K562 (cell line): ENCODE data around the gene SNRNP48. TPM values are rescaled to one million over a fixed set of nuclear protein-coding genes. Genes with fewer than 3 reads are reported as not detected.

Experiments
- ATAC-seq: fragments of 200-7000 bp; cut with Tn5 transposase; 3 replicates; pipeline ENCODE4 v1.9.1; 2020; ENCODE audit warnings: moderate library complexity
- BruUV-seq: library from RNA; stranded (reverse); fragments of 400-500 nt; replicated peaks from 2 replicates; lab custom pipeline; 2021; lab: Mats Ljungman, UMichigan
- CTCF ChIA-PET: fragments of 300-600 bp; formaldehyde crosslinking; extraction: SDS; loops from one replicate; lab custom pipeline; 2021; ENCODE audit warnings: low intra/inter-chr PET ratio; lab: Yijun Ruan, JAX
- POLR2A ChIA-PET: fragments of 300-600, 350-650 bp; sonication (Branson Sonifier 250); formaldehyde crosslinking; extraction: SDS; loops from one replicate; lab custom pipeline; 2021; ENCODE audit warnings: antibody characterized with exemption, inconsistent platforms; lab: Yijun Ruan, JAX
- DNase-seq, 4 experiments: peaks; one replicate each; pipeline versions ENCODE4 v3.0.0 to v3.0.0-alpha.2; 2011 to 2018; ENCODE audit warnings: low spot score in 3 of 4, mixed read lengths in 3 of 4; ENCODE audit errors: extremely low read depth in 1 of 4
- FAIRE-seq: peaks from 2 replicates; lab custom pipeline; 2011; peaks lifted over from hg19 to GRCh38; lab: Jason Lieb, UNC
- H2AFZ ChIP-seq: 2 replicates; pipeline ENCODE4 v1.6.0; 2011; ENCODE audit warnings: low read depth, low read length, control low read depth, inconsistent platforms
- H3K27ac ChIP-seq: fragments of 200-600 bp; 3 replicates; pipeline ENCODE4 v1.8.0; 2011; ENCODE audit warnings: low read depth, mild to moderate bottlenecking, control low read depth, inconsistent platforms, low read length, moderate library complexity, mixed read lengths; ENCODE audit errors: extremely low read depth
- H3K27me3 ChIP-seq, 2 experiments: fragments of 300-600 bp in 1 of 2; 2 replicates in 1 of 2; 3 replicates in 1 of 2; pipeline versions ENCODE4 v1.6.0 to v1.8.0; 2011; ENCODE audit warnings: inconsistent platforms in 2 of 2, low read length in 2 of 2, mild to moderate bottlenecking in 1 of 2, mixed read lengths in 1 of 2, moderate library complexity in 1 of 2; ENCODE audit not compliant: control insufficient read depth in 2 of 2, insufficient read depth in 2 of 2
- H3K36me3 ChIP-seq: fragments of 300-600 bp; 3 replicates; pipeline ENCODE4 v1.8.0; 2011; ENCODE audit warnings: mild to moderate bottlenecking, low read length, inconsistent platforms; ENCODE audit not compliant: control insufficient read depth, insufficient read depth
- H3K4me1 ChIP-seq, 2 experiments: fragments of 200-600 bp in 1 of 2; replicated peaks in 1 of 2; 2 replicates in 1 of 2; 3 replicates in 1 of 2; pipeline versions ENCODE4 v1.5.1 to v1.8.0; 2011; ENCODE audit warnings: inconsistent platforms in 2 of 2, low read length in 2 of 2, mild to moderate bottlenecking in 1 of 2, mixed read lengths in 1 of 2, moderate library complexity in 1 of 2; ENCODE audit not compliant: control insufficient read depth in 2 of 2, insufficient read depth in 2 of 2
- H3K4me2 ChIP-seq: 2 replicates; pipeline ENCODE4 v1.6.1; 2011; ENCODE audit warnings: low read length, control low read depth, inconsistent platforms, mixed read lengths; ENCODE audit not compliant: insufficient read depth
- H3K4me3 ChIP-seq: fragments of 200-600 bp; sonication (generic), shearing (Covaris generic); 2 replicates; pipeline ENCODE4 v1.5.1; 2016; ENCODE audit warnings: control low read depth, inconsistent platforms
- H3K79me2 ChIP-seq: fragments of 200-600 bp; 3 replicates; pipeline ENCODE4 v1.8.0; 2011; ENCODE audit warnings: low read length, inconsistent platforms; ENCODE audit not compliant: control insufficient read depth, insufficient read depth
- H3K9ac ChIP-seq, 2 experiments: 2 replicates each; pipeline versions ENCODE4 v1.6.0 to v1.6.1; 2011; ENCODE audit warnings: low read depth in 2 of 2, low read length in 2 of 2, control low read depth in 1 of 2, inconsistent platforms in 1 of 2, mild to moderate bottlenecking in 1 of 2, mixed read lengths in 1 of 2; ENCODE audit not compliant: insufficient read depth in 1 of 2
- H3K9me1 ChIP-seq: one replicate; pipeline ENCODE4 v1.6.0; 2011; ENCODE audit warnings: inconsistent platforms, mild to moderate bottlenecking, low read length, moderate library complexity; ENCODE audit not compliant: control insufficient read depth, insufficient read depth
- H3K9me3 ChIP-seq: replicated peaks from 2 replicates; pipeline ENCODE4 v1.5.1; 2011; ENCODE audit warnings: low read depth, low read length, inconsistent platforms; ENCODE audit not compliant: control insufficient read depth, insufficient read depth
- H4K20me1 ChIP-seq: replicated peaks from 2 replicates; pipeline ENCODE4 v1.6.1; 2011; ENCODE audit warnings: low read length, inconsistent platforms, mixed read lengths; ENCODE audit not compliant: control insufficient read depth, insufficient read depth
- BACH1 ChIP-seq: fragments of 200-800 bp; sonication (Bioruptor generic); IDR thresholded peaks from 2 replicates; pipeline ENCODE4 v1.6.1; 2016; ENCODE audit warnings: missing genetic modification characterization, missing compliant biosample characterization
- BCOR ChIP-seq: fragments of 450-650 bp; IDR thresholded peaks from 2 replicates; pipeline ENCODE4 v1.6.1; 2016
- ETV1 ChIP-seq: fragments of 450-650 bp; conservative IDR thresholded peaks from 2 replicates; pipeline ENCODE4 v1.6.1; 2016; ENCODE audit warnings: missing genetic modification characterization, control low read depth, low read depth, missing compliant biosample characterization
- ZKSCAN1 ChIP-seq: fragments of 150-350 bp; IDR thresholded peaks from 2 replicates; pipeline ENCODE4 v1.6.1; 2016; ENCODE audit warnings: low read depth, low read length
- ZNF140 ChIP-seq: fragments of 250-450 bp; sonication (Bioruptor Pico); IDR thresholded peaks from 2 replicates; pipeline ENCODE4 v1.8.0; 2021; ENCODE audit warnings: moderate library complexity, mild to moderate bottlenecking, inconsistent platforms
- ZNF431 ChIP-seq: sonication (generic); formaldehyde crosslinking; IDR thresholded peaks from 2 replicates; pipeline ENCODE4 v1.8.0; 2022; ENCODE audit warnings: mild to moderate bottlenecking, missing genetic modification reagents
- WGBS: fragments of 100-300 bp; shearing (Covaris generic); methylation state at CpG from one replicate; pipeline ENCODE4 v1.1.6; 2016; ENCODE audit warnings: low coverage, mixed read lengths; ENCODE audit not compliant: insufficient coverage; ENCODE audit errors: missing lambda C conversion rate; 5-methylcytosine and 5-hydroxymethylcytosine counted together
- in situ Hi-C: fragments of 300-500 bp; cut with MboI; formaldehyde crosslinking; loops from 4 replicates; pipeline ENCODE4 v1.15.0; 2018; ENCODE audit warnings: inconsistent platforms, mixed read lengths
- intact Hi-C: fragments of 100-400 bp; cut with micrococcal nuclease; formaldehyde crosslinking; loops from 2 replicates; pipeline ENCODE4 v1.14.2; 2022
- polyA plus RNA-seq, 8 experiments: library from polyadenylated mRNA; depleted of rRNA in 4 of 8; stranded (reverse) in 5 of 8; unstranded in 3 of 8; fragments of >200 nt; fragmentation: Nextera tagmentation in 2 of 8; fragmentation: Illumina TruSeq in 1 of 8; extraction: Ambion mirVana in 2 of 8; extraction: Trizol in 1 of 8; gene quantifications; 2 replicates each; pipeline versions ENCODE4 v1.2.1 to v1.2.3, GENCODE V29; 2011 to 2014; ENCODE audit warnings: inconsistent platforms in 1 of 8, missing spikeins in 1 of 8
- total RNA-seq, 7 experiments: library from RNA; depleted of rRNA in 6 of 7; stranded (reverse); fragments of >200 nt in 6 of 7; fragmentation: Illumina TruSeq in 2 of 7; extraction: Trizol in 2 of 7; gene quantifications; 2 replicates each; pipeline versions ENCODE4 v1.2.1 to v1.2.3, GENCODE V29; 2011 to 2021; ENCODE audit warnings: low replicate concordance in 1 of 7
- TF ChIP-seq, protein P1 (sequence below): IDR thresholded peaks from 2 replicates; pipeline ENCODE4 v1.6.1; 2014; ENCODE audit warnings: antibody characterized with exemption
- TF ChIP-seq, protein P2 (sequence below), 2 experiments: fragments of 450-650 bp in 1 of 2; sonication (generic) in 1 of 2; formaldehyde crosslinking in 1 of 2; IDR thresholded peaks; 2 replicates each; pipeline versions ENCODE4 v1.7.1 to v1.9.0; 2016 to 2022; ENCODE audit warnings: inconsistent platforms in 1 of 2, mild to moderate bottlenecking in 1 of 2, missing genetic modification reagents in 1 of 2

Gene SNRNP48
- total and polyA plus RNA-seq, 9 of the 15 experiments (the other 6 are each of a cell fraction or from before 2014, with no cell fraction given), result 6.2 to 32.9 (median 18.6) TPM

DNA sequence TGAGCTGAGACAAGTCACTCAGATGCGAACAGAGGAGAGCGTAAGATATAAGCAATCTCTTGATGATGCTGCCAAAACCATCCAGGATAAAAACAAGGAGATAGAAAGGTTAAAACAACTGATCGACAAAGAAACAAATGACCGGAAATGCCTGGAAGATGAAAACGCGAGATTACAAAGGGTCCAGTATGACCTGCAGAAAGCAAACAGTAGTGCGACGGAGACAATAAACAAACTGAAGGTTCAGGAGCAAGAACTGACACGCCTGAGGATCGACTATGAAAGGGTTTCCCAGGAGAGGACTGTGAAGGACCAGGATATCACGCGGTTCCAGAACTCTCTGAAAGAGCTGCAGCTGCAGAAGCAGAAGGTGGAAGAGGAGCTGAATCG, 9.5 kb upstream of the SNRNP48 start:
- TF ChIP-seq, protein P1, sequence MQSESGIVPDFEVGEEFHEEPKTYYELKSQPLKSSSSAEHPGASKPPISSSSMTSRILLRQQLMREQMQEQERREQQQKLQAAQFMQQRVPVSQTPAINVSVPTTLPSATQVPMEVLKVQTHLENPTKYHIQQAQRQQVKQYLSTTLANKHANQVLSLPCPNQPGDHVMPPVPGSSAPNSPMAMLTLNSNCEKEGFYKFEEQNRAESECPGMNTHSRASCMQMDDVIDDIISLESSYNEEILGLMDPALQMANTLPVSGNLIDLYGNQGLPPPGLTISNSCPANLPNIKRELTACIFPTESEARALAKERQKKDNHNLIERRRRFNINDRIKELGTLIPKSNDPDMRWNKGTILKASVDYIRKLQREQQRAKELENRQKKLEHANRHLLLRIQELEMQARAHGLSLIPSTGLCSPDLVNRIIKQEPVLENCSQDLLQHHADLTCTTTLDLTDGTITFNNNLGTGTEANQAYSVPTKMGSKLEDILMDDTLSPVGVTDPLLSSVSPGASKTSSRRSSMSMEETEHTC, result no peak
- TF ChIP-seq BCOR (no peak), ZNF140 (CRISPR knock-in tag) (no peak), ZKSCAN1 (no peak), ETV1 (tag) (peak; percentile 75), ZNF431 (CRISPR knock-in tag) (no peak), BACH1 (no peak)
- TF ChIP-seq, protein P2, sequence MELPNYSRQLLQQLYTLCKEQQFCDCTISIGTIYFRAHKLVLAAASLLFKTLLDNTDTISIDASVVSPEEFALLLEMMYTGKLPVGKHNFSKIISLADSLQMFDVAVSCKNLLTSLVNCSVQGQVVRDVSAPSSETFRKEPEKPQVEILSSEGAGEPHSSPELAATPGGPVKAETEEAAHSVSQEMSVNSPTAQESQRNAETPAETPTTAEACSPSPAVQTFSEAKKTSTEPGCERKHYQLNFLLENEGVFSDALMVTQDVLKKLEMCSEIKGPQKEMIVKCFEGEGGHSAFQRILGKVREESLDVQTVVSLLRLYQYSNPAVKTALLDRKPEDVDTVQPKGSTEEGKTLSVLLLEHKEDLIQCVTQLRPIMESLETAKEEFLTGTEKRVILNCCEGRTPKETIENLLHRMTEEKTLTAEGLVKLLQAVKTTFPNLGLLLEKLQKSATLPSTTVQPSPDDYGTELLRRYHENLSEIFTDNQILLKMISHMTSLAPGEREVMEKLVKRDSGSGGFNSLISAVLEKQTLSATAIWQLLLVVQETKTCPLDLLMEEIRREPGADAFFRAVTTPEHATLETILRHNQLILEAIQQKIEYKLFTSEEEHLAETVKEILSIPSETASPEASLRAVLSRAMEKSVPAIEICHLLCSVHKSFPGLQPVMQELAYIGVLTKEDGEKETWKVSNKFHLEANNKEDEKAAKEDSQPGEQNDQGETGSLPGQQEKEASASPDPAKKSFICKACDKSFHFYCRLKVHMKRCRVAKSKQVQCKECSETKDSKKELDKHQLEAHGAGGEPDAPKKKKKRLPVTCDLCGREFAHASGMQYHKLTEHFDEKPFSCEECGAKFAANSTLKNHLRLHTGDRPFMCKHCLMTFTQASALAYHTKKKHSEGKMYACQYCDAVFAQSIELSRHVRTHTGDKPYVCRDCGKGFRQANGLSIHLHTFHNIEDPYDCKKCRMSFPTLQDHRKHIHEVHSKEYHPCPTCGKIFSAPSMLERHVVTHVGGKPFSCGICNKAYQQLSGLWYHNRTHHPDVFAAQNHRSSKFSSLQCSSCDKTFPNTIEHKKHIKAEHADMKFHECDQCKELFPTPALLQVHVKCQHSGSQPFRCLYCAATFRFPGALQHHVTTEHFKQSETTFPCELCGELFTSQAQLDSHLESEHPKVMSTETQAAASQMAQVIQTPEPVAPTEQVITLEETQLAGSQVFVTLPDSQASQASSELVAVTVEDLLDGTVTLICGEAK (IDR thresholded peaks at IDR 0.05), result 0 out of 2 replicates have a peak, but pooled peaks have one; percentile 22
- TF ChIP-seq, protein P2 (CRISPR knock-in tag; IDR thresholded peaks at IDR 0.05), result no peak
- POLR2A ChIA-PET, result interaction anchor here (0.9 to 2.8 kb wide), 6 partner anchors 10 to 59 kb away, joined by 4 to 17 read pairs (median 6); partner anchors contain the start of gene SNRNP48
- Histone ChIP-seq H3K4me1 (peaks cover 20 to 21% of the 10 kb centered on the region in 2 experiments), H2AFZ (peak overlapping the region; percentile 85), H3K9me3 (0 out of 2 replicates have a peak, but pooled peaks cover 2% of the 10 kb centered on the region), H3K4me2 (peak overlapping the region; percentile 60), H3K79me2 (no peaks in the 10 kb centered on the region), H3K9ac (peak overlapping the region in 1 of 2 experiments; percentile 68; a peak in 1 of 4 replicates), H3K27ac (no peak overlapping the region), H4K20me1 (no peaks in the 10 kb centered on the region), H3K4me3 (no peak overlapping the region), H3K36me3 (no peaks in the 10 kb centered on the region), H3K9me1 (no peaks in the 10 kb centered on the region), H3K27me3 (peaks cover 33 to 60% of the 10 kb centered on the region in 2 experiments)
- no TSS peak for BruUV-seq
- ATAC-seq (peak; percentile 37; the same call in 2 of the 3 replicates), DNase-seq (peak in 1 of 4 experiments; percentile 16), FAIRE-seq (no peak)
- in situ Hi-C loops, result no loop called here
- CTCF ChIA-PET, result no interaction called here
- intact Hi-C loops, result no loop called here
- WGBS, result 10% methylated on average over 13 of the region's 13 CpGs
